Kidney epithelial cell (primary cell): ENCODE results near the gene GRB10. TPM values are rescaled to one million over a fixed set of nuclear protein-coding genes. Genes with fewer than 3 reads are reported as not detected.

Source experiments
- DNase-seq: peaks from one replicate; pipeline ENCODE4 v3.0.0-alpha.2; 2010; ENCODE audit warnings: low read depth
- H3K27me3 ChIP-seq: 2 replicates; pipeline ENCODE4 v1.6.0; 2011; ENCODE audit warnings: low read length; ENCODE audit not compliant: control insufficient read depth, insufficient read depth
- H3K36me3 ChIP-seq: 2 replicates; pipeline ENCODE4 v1.5.1; 2011; ENCODE audit warnings: low read length; ENCODE audit not compliant: control insufficient read depth, insufficient read depth
- H3K4me3 ChIP-seq: 2 replicates; pipeline ENCODE4 v1.5.1; 2011; ENCODE audit warnings: low read depth, mild to moderate bottlenecking, control low read depth, low read length
- total RNA-seq: library from RNA; depleted of rRNA; stranded (reverse); fragments of >200 nt; gene quantifications from 2 replicates; pipeline ENCODE4 v1.2.3, GENCODE V29; 2015
- TF ChIP-seq, protein P1 (sequence below): IDR thresholded peaks from 2 replicates; pipeline ENCODE4 v1.5.1; 2011; ENCODE audit warnings: mild to moderate bottlenecking, moderate library complexity, low read length, control low read depth, inconsistent platforms; ENCODE audit not compliant: insufficient read depth, poor library complexity, severe bottlenecking

Gene GRB10
- total RNA-seq, 1 donor from 2014 or later, result 86.3 TPM

DNA sequence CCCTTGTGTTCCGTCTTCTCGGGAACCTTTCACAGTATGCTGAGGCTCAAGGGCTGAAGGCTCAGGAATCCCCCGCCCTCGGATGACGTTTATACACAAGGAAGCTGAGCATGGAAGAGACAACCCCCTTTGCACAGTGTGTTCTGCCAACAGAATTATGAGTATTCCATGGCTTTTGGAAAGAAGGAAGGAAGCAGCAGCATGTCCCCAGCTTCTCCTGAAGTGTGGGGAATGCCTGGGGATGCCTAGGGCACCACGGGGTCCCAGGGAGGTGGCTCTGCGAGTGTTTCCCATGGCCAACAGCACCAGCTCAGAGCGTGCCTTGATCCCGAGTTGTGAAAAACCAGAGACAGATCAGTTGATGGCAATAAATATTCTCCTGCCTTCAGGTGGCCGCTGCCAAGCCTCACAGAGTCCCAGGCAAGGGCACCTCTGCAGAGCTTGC, 128.7 kb downstream of the GRB10 start:
- DNase-seq, result no peak
- Histone ChIP-seq H3K27me3 (no peaks in the 10 kb centered on the region), H3K4me3 (no peak overlapping the region), H3K36me3 (peaks cover 1% of the 10 kb centered on the region)
- TF ChIP-seq, protein P1, sequence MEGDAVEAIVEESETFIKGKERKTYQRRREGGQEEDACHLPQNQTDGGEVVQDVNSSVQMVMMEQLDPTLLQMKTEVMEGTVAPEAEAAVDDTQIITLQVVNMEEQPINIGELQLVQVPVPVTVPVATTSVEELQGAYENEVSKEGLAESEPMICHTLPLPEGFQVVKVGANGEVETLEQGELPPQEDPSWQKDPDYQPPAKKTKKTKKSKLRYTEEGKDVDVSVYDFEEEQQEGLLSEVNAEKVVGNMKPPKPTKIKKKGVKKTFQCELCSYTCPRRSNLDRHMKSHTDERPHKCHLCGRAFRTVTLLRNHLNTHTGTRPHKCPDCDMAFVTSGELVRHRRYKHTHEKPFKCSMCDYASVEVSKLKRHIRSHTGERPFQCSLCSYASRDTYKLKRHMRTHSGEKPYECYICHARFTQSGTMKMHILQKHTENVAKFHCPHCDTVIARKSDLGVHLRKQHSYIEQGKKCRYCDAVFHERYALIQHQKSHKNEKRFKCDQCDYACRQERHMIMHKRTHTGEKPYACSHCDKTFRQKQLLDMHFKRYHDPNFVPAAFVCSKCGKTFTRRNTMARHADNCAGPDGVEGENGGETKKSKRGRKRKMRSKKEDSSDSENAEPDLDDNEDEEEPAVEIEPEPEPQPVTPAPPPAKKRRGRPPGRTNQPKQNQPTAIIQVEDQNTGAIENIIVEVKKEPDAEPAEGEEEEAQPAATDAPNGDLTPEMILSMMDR, result no peak

DNA sequence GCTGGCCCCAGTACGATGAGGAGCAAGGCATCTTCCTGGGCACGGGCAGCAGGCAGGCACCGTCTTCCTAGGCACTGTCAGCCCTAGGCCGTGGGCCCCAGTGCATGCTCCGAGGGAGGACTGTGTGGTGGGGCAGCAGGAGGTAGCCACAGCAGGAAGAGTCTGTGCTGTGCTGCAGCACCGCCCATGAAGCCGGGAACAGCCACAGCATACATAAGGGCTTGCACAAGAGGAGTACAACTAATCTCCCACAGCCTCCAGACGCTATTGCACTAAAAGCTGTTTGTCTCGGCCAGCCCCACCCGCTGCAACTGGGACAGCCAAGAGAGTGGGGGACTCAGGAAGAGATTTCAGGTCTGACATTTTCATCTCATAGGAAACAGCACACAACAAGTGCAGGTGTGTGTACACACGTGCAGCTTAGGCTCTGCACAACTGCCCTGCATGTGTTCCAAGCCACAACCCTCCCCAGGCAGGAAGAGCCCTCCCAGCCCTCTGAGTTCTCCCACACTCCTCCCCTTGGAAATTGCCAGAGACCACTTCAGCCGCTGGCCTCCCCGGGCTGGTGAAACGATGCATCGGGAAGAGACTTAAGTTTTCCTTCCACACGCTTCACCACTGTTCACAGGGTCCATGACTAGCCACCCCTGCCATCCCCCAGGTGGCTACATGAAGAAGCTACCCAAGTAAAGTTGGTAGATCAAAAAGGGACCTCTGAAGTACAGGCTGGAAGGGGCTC, 129.4 kb downstream of the GRB10 start:
- no peak overlapping the region for H3K4me3 ChIP-seq
- peaks cover 1% of the 10 kb centered on the region for H3K36me3 ChIP-seq
- no peaks in the 10 kb centered on the region for H3K27me3 ChIP-seq
- TF ChIP-seq, protein P1, result no peak
- DNase-seq, result no peak

DNA sequence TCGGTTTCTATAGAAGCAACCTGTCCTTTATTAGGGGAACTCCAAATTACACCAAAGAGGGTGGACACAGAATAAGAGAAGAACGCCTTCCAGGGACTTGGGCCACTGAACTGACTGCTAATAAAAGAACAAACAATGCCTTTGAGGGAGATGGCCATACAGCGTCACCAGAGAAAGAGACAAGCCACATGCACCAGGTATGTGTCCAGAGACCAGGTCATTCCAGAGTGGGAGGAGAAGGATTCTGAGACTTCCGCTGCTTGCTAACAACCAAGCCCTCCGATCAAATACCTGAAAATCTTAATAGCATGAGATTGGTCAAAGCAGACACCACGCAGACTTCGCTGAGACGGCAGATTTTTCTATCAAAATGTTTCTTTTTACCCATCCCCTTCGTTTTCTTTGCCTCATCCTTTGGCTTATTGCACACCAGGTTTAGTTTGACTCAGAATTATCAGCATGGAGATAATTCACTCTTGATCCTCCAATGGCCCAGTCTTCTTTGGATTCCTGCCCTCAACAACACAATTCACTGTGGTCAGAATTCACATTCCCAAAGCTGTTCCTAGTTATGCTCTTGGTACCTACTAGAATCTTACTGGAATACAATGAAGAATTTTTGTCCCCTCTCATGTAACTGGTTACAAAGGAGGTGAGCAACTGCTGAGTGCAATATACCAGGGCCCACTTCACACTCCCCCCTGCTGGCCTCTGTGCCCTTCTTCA, 130.1 kb downstream of the GRB10 start:
- no peak for DNase-seq
- Histone ChIP-seq H3K36me3 (no peaks in the 10 kb centered on the region), H3K4me3 (no peak overlapping the region), H3K27me3 (no peaks in the 10 kb centered on the region)
- TF ChIP-seq, protein P1, result no peak

DNA sequence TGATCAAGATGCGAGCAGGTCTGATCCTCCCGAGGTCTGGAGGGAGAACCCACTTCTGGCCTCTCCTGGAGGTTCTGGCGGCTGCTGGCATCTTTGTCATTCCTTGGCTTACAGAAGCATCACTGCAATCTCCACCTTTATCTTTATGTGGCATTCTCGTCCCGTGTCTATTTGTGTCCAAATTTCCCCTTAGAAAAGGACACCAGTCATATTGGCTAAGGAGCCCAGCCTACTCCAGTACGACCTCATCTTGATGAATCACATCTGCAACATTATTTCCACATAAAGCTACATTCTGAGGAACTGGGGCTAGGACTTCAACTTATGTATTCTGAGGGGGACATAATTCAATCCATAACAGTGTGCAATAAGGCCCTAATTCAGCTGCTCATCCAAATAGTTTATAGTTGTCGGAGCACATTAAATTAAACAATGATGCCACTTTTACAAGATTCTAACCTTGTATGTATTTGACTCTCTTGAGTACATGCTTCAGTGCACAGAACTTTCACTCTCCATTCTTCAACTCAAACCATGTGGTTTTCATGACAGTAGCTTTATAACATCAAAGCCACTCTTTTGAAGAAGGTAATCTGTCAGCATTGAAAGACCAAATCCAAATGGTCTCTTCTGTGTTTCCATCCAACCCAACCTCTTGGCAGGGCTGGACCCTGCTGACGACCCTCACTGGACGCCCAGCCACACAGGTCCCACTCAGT, 131.3 kb downstream of the GRB10 start:
- no peak overlapping the region for H3K4me3 ChIP-seq
- no peak for DNase-seq
- H3K36me3 ChIP-seq, result no peaks in the 10 kb centered on the region
- TF ChIP-seq, protein P1, result no peak
- no peaks in the 10 kb centered on the region for H3K27me3 ChIP-seq

DNA sequence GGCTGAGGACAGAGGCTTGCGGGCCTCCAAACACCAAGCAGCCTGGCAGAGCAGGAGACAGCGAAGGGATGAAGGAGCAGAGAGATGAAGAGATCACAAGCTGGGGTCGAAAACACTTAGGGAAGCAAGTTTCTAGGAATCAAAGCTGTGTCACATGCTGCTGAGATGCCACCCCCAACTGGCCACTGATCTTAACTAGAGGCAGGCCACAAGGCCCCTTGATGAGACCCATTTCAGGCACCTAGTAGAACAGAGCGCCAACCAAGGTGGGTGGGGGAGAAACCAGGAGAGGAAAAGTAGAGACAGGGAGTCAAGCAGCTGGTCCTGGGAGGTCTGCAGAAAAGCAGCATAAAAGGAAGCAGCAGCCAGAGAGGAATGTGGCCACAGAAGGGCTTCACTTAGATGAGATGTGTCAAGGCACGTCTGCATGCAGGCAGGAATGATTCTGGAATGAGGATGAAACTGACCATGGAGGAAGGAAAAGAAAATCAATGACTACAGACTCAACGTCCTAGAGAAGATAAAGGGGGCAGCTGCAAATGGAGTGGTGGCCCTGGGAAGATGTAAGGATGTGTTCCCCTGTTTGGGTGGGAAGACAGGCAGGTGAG, 132.5 kb downstream of the GRB10 start:
- Histone ChIP-seq H3K36me3 (no peaks in the 10 kb centered on the region), H3K4me3 (no peak overlapping the region), H3K27me3 (no peaks in the 10 kb centered on the region)
- DNase-seq, result no peak
- TF ChIP-seq, protein P1, result no peak
